Adipocyte (in vitro differentiated cells): ENCODE data around the gene WWC2.

Experiments
- DNase-seq: peaks from one replicate; pipeline ENCODE4 v3.0.0-alpha.2; 2015; ENCODE audit warnings: low read depth
- H3K27me3 ChIP-seq: replicated peaks from 2 replicates; pipeline ENCODE4 v1.7.0; 2013; ENCODE audit warnings: mild to moderate bottlenecking, low read length, moderate library complexity; ENCODE audit not compliant: control insufficient read depth, insufficient read depth
- H3K36me3 ChIP-seq: 2 replicates; pipeline ENCODE4 v1.7.0; 2013; ENCODE audit warnings: low read length, mild to moderate bottlenecking, moderate library complexity; ENCODE audit not compliant: control insufficient read depth, insufficient read depth, severe bottlenecking
- H3K4me1 ChIP-seq: 2 replicates; pipeline ENCODE4 v1.7.0; 2013; ENCODE audit warnings: mild to moderate bottlenecking, low read length, moderate library complexity; ENCODE audit not compliant: control insufficient read depth, insufficient read depth
- H3K4me3 ChIP-seq: 2 replicates; pipeline ENCODE4 v1.7.0; 2013; ENCODE audit warnings: mild to moderate bottlenecking, low read length, moderate library complexity
- H3K9ac ChIP-seq: 2 replicates; pipeline ENCODE4 v1.7.0; 2013; ENCODE audit warnings: mild to moderate bottlenecking, low read length, moderate library complexity
- H3K9me3 ChIP-seq: 2 replicates; pipeline ENCODE4 v1.7.0; 2013; ENCODE audit warnings: mild to moderate bottlenecking, low read length, moderate library complexity; ENCODE audit not compliant: control insufficient read depth

Gene WWC2

GRCh38 chr4:183081116-183081469, 18.0 kb upstream of the WWC2 start:
- Histone ChIP-seq H3K4me3 (no peak overlapping the region), H3K4me1 (peaks cover 11% of the 10 kb centered on the region), H3K36me3 (no peaks in the 10 kb centered on the region), H3K27me3 (no peaks in the 10 kb centered on the region), H3K9me3 (no peaks in the 10 kb centered on the region), H3K9ac (no peak overlapping the region)
- DNase-seq, result no peak

GRCh38 chr4:183082053-183082452, 17.0 kb upstream of the WWC2 start:
- Histone ChIP-seq H3K9me3 (no peaks in the 10 kb centered on the region), H3K27me3 (no peaks in the 10 kb centered on the region), H3K36me3 (no peaks in the 10 kb centered on the region), H3K4me1 (peaks cover 11% of the 10 kb centered on the region), H3K9ac (no peak overlapping the region), H3K4me3 (no peak overlapping the region)
- no peak for DNase-seq

DNA sequence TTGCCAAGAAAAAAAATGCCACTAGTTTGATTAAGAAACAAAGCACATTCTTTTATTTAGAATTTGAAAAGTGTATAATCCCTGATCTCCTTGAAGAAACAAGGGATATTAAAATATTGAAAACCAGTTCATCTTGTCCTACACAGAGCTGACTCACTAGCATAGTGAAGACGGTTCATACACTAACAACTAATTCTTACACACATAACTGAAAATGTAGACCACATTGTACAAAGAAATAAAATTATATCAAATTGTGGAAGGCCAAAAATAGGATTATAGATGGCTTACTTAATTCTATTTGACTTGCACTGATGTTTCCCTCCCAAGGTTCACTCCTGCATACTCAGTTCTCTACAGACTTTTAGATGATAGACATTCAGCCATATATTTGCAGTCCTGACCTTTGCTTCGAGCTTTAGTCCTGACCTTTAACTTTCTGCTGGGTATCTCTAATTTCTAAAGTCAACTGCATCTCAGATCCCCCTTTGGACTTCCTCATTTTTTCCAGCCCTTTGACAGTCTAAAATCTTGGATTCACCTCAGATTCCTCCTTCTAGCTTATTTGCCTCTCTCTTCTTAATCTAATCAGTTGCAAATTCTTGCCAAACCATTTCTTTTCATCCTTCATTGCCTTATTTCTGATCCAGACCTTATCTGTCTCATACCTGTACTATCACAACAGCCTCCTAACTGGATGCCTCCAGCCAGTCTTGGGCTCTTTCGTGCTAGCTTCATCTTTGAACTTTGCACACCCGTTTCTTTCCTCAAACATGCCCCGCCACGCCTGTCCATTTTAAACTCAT, 4.5 kb upstream of the WWC2 start:
- H3K27me3 ChIP-seq, result no peaks in the 10 kb centered on the region
- no peaks in the 10 kb centered on the region for H3K36me3 ChIP-seq

GRCh38 chr4:183095199-183095512, 3.9 kb upstream of the WWC2 start:
- Histone ChIP-seq H3K4me3 (no peak overlapping the region), H3K9me3 (no peaks in the 10 kb centered on the region), H3K36me3 (no peaks in the 10 kb centered on the region), H3K27me3 (no peaks in the 10 kb centered on the region), H3K9ac (no peak overlapping the region), H3K4me1 (peaks cover 12% of the 10 kb centered on the region)
- DNase-seq, result no peak

More for the DNA sequence above, 4.5 kb upstream of the WWC2 start:
- DNase-seq, result no peak
- peaks cover 12% of the 10 kb centered on the region for H3K4me1 ChIP-seq
- no peak overlapping the region for H3K9ac ChIP-seq
- peaks cover 4% of the 10 kb centered on the region for H3K9me3 ChIP-seq
- no peak overlapping the region for H3K4me3 ChIP-seq

DNA sequence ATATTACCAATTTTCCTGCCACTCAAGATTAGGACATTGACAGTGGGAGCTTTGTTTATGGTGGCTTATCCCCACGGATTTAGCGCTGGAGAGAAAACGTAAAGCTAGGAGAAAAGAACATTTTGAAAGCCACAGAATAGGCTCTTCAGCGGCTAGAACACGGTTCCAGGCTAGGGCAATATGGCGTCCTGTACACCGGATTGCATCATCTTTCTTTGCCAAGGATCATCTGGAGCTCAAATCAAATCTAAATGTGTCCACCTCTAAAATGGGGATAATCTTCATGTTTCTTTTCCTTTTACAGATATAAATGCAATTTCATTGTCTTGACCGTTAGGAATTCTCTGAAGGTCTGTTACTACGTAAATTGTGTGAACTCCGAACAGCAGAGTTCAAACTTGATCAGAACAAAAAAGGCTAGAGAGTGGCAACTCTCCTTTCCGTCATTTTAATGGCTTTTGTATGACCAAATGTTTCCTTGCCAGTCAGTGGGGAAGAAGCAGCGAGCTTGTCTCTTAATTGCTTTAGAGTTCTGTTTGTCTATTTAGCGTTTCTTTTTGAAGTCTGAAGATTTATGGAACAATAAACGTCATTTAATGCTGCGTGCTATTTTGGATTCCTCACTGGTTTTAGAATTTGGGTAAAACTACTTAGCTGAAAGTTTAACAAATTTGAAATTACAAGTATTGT, 2.6 kb upstream of the WWC2 start:
- no peak for DNase-seq

DNA sequence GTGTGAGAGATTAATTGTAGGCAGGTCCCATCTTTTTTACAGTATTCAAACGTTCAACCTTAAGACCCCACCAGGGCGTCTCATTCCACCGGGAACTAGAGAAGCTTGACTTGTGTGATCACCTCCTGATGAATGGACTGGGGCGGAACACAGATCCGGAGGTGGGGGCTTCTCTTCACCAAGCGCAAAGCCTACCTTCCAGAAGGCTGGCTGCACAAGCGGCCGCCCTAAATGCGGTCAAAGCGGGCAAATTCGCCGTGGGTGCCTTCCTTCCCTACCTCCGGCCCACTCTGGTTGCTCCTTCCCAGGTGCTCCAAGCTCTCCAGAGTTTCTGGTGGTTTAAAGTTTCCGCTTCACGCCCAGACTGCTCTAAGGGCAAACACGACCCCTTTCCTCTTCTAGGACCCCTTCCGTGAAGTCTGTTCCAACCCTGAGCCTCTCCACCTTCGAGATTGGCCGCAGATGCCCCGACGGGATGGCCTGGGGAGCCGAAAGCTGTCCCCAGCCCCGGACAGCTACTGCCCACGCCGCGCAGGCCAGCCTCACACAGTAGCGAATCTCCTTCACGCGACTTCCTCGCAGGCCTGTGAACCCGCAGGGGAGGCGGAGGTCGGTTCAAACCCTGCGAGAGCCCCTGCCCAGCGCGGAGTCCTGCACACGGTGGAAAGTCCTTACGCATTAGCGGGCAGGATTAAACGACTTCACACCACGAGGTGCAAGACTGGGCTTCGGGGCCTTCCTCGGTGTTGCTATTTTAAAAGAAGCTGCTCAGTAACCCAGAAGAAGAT, 1.6 kb upstream of the WWC2 start:
- H3K9ac ChIP-seq, result peak overlapping the region; percentile 92
- no peak for DNase-seq
- H3K36me3 ChIP-seq, result no peaks in the 10 kb centered on the region
- H3K4me1 ChIP-seq, result peaks cover 34% of the 10 kb centered on the region
- H3K27me3 ChIP-seq, result no peaks in the 10 kb centered on the region
- no peaks in the 10 kb centered on the region for H3K9me3 ChIP-seq
- H3K4me3 ChIP-seq, result peak overlapping the region; percentile 91

More for the DNA sequence above, 2.6 kb upstream of the WWC2 start:
- H3K36me3 ChIP-seq, result no peaks in the 10 kb centered on the region
- H3K9me3 ChIP-seq, result no peaks in the 10 kb centered on the region
- H3K4me1 ChIP-seq, result peaks cover 24% of the 10 kb centered on the region
- no peak overlapping the region for H3K4me3 ChIP-seq
- no peaks in the 10 kb centered on the region for H3K27me3 ChIP-seq
- no peak overlapping the region for H3K9ac ChIP-seq

DNA sequence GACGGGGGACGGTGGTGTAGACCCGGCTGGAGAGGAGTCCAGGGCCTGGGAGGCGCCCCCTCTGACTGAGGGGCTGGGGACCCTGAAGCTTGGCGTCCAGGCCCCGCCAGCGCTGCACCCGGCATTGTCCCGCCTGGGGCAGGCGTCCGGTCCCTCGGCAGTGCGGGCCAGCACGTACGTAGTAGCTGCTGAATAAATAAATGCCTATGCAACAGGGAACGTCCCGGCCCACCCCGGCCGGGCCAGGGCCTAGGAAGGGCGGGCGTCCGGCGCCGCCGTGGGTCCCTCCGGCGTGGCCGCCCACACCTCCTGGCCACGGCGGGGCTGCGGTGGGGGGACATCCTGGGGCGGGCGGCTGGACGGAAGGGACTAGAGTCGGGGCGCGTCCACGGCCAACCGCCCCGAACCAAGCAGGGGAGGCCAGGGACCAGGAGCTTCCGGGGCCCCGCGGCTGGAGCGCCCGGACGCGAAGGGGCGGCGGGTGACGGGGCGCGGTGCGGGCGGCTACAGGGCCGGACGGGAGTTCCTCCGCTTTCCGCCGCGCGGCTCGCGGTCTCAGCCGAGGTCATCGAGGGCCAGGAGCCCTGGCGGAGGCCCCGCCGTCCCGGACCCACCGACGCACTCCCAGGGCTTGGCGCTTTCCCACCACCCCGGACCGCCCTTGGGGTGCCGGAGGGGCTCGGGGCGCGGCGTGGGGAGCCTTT, 886 bp upstream of the WWC2 start:
- H3K4me1 ChIP-seq, result peaks cover 39% of the 10 kb centered on the region

GRCh38 chr4:183099537-183100297, 660 bp downstream of the WWC2 start:
- DNase-seq, result peak; percentile 62
- H3K9me3 ChIP-seq, result no peaks in the 10 kb centered on the region
- peaks cover 36% of the 10 kb centered on the region for H3K4me1 ChIP-seq
- H3K27me3 ChIP-seq, result no peaks in the 10 kb centered on the region
- H3K9ac ChIP-seq, result peak overlapping the region; percentile 92
- no peaks in the 10 kb centered on the region for H3K36me3 ChIP-seq
- peak overlapping the region; percentile 91 for H3K4me3 ChIP-seq

More for the DNA sequence above, 886 bp upstream of the WWC2 start:
- no peaks in the 10 kb centered on the region for H3K36me3 ChIP-seq
- peak; percentile 83 for DNase-seq
- H3K4me3 ChIP-seq, result peak overlapping the region; percentile 91
- H3K9ac ChIP-seq, result peak overlapping the region; percentile 92
- no peaks in the 10 kb centered on the region for H3K27me3 ChIP-seq
- no peaks in the 10 kb centered on the region for H3K9me3 ChIP-seq

DNA sequence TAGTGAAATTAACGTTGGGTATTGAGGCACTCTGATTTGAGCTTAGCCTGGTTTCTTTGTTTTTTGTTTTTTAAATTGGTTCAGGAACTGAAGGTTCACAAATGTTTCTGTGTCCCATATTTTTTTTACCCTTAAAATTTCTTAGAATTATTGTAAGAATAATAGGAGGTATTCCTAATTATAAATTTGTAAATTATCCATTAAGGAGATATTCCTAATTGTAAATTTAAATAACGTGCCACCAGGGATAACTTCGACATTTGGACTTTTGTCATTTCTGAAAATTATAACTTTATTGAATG, 1.2 kb downstream of the WWC2 start:
- H3K4me1 ChIP-seq, result peaks cover 33% of the 10 kb centered on the region
- DNase-seq, result no peak
- no peaks in the 10 kb centered on the region for H3K27me3 ChIP-seq
- H3K36me3 ChIP-seq, result no peaks in the 10 kb centered on the region
- peak overlapping the region; percentile 92 for H3K9ac ChIP-seq
- H3K4me3 ChIP-seq, result peak overlapping the region; percentile 91
- no peaks in the 10 kb centered on the region for H3K9me3 ChIP-seq

DNA sequence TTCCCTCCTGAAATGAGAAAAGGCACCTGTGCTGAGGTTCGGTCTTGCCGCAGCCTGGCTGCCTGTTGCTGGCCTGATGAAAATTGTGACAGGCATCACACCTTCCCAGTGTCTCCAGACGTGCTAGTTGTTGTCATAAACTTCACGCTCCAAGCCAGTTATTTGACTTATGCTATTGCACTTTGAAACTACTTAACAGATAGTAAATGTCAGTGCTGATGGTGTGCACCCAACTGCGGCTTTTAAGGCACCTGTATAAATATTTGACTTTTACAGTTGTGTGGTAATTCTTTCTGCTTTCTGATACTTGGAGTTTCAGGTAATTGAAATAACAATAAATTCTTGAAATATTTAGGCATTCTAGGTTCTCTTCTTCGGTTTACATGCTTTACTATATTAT, 1.8 kb downstream of the WWC2 start:
- peaks cover 33% of the 10 kb centered on the region for H3K4me1 ChIP-seq
- H3K4me3 ChIP-seq, result peak overlapping the region; percentile 91
- H3K36me3 ChIP-seq, result no peaks in the 10 kb centered on the region
- no peaks in the 10 kb centered on the region for H3K9me3 ChIP-seq
- peak overlapping the region; percentile 92 for H3K9ac ChIP-seq
- no peaks in the 10 kb centered on the region for H3K27me3 ChIP-seq
- no peak for DNase-seq
